Measurements from ENCODE around the gene BAZ2B. TPM values are rescaled to one million over a fixed set of nuclear protein-coding genes. Genes with fewer than 3 reads are reported as not detected.

The BAZ2B gene
- total RNA-seq, 3 donors from 2014 or later = 58.9 to 98.1 (median 72.5) TPM

- Histone ChIP-seq H3K36me3 (ENCODE audit: low read depth) (no peaks in the 10 kb centered on the region), H3K9me3 (no peaks in the 10 kb centered on the region), H3K4me1 (ENCODE audit: low read depth) (no peaks in the 10 kb centered on the region), H3K4me3 (no peak overlapping the region)
- DNase-seq = no peak
- no peak for ATAC-seq
- intact Hi-C loops (cut with DNase I, micrococcal nuclease) = no loop called here
- TF ChIP-seq, protein P1, sequence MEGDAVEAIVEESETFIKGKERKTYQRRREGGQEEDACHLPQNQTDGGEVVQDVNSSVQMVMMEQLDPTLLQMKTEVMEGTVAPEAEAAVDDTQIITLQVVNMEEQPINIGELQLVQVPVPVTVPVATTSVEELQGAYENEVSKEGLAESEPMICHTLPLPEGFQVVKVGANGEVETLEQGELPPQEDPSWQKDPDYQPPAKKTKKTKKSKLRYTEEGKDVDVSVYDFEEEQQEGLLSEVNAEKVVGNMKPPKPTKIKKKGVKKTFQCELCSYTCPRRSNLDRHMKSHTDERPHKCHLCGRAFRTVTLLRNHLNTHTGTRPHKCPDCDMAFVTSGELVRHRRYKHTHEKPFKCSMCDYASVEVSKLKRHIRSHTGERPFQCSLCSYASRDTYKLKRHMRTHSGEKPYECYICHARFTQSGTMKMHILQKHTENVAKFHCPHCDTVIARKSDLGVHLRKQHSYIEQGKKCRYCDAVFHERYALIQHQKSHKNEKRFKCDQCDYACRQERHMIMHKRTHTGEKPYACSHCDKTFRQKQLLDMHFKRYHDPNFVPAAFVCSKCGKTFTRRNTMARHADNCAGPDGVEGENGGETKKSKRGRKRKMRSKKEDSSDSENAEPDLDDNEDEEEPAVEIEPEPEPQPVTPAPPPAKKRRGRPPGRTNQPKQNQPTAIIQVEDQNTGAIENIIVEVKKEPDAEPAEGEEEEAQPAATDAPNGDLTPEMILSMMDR (IDR thresholded peaks at IDR 0.05) = no peak
Observed at GRCh38 chr2:159326569-159327255, 289.6 kb downstream of the BAZ2B start.

GRCh38 chr2:159322419-159322818, 293.9 kb downstream of the BAZ2B start:
- no peak for ATAC-seq

GRCh38 chr2:159317392-159318088, 298.8 kb downstream of the BAZ2B start:
- Histone ChIP-seq H3K9me3 (no peaks in the 10 kb centered on the region), H3K4me1 (ENCODE audit: low read depth) (no peaks in the 10 kb centered on the region), H3K4me3 (no peak overlapping the region), H3K36me3 (ENCODE audit: low read depth) (no peaks in the 10 kb centered on the region)
- intact Hi-C loops (cut with DNase I, micrococcal nuclease) = no loop called here
- TF ChIP-seq, protein P1 (IDR thresholded peaks at IDR 0.05) = no peak
- DNase-seq (no peak), ATAC-seq (no peak)

More at GRCh38 chr2:159322419-159322818, 293.9 kb downstream of the BAZ2B start:
- TF ChIP-seq, protein P1 (IDR thresholded peaks at IDR 0.05) = no peak
- intact Hi-C loops (cut with DNase I, micrococcal nuclease) = no loop called here
- H3K4me1 ChIP-seq (ENCODE audit: low read depth) = no peaks in the 10 kb centered on the region
- H3K36me3 ChIP-seq (ENCODE audit: low read depth) = no peaks in the 10 kb centered on the region
- H3K9me3 ChIP-seq = no peaks in the 10 kb centered on the region
- H3K4me3 ChIP-seq = no peak overlapping the region
- DNase-seq = no peak

- Histone ChIP-seq H3K9me3 (no peaks in the 10 kb centered on the region), H3K36me3 (ENCODE audit: low read depth) (no peaks in the 10 kb centered on the region), H3K4me1 (ENCODE audit: low read depth) (no peaks in the 10 kb centered on the region), H3K4me3 (no peak overlapping the region)
- TF ChIP-seq, protein P1 (IDR thresholded peaks at IDR 0.05) = no peak
- intact Hi-C loops (cut with DNase I, micrococcal nuclease) = no loop called here
- ATAC-seq = no peak
- DNase-seq = no peak
Observed at GRCh38 chr2:159307942-159308341, 308.4 kb downstream of the BAZ2B start.

DNA sequence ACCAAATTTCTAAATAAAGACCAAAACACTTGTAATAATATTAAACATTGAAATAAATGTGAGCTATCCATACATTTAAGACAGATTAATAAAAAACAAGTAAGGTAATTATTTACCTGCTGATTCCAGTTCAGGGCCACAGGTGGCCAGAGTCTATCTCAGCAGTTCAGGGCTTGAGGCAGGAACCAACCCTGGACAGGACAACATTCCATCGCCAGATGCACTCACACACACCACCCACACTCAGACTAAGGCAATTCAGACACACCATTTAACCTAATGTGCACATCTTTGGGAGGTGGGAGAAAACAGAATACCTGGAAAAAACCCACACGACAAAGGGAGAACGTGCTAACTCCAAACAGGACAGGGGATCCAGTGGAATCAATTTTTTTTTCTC, 315.8 kb downstream of the BAZ2B start:
- Histone ChIP-seq H3K9me3 (no peaks in the 10 kb centered on the region), H3K36me3 (ENCODE audit: low read depth) (no peaks in the 10 kb centered on the region), H3K4me1 (ENCODE audit: low read depth) (no peaks in the 10 kb centered on the region), H3K4me3 (no peak overlapping the region)
- DNase-seq = no peak
- TF ChIP-seq, protein P1 (IDR thresholded peaks at IDR 0.05) = no peak
- no peak for ATAC-seq
- intact Hi-C loops (cut with DNase I, micrococcal nuclease) = no loop called here
